Inflammatory macrophage (primary cell): Measurements from ENCODE around the gene JUP.

Experiments used
- DNase-seq, 2 donors: peaks; one replicate each; pipeline ENCODE4 v3.0.0-alpha.2; 2020 to 2022

The JUP gene

DNA sequence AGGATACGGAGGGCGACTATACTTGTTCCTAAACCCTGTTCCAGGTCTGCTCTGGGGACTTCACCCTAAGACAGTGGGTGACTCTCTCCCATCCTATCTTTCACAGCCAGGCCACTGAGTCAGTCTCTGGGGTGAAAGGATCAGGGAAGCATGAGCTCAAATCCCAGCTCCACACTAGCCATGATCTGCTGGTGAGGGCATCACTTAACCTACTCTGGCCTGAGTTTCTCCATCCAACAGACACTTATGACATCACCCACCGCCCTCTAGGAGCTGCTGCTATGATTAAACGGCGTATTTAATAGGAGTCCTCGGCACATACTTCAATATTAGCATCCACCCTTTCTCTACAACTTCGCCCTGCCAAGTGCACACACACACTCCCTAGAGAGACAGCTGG is 64.3 kb downstream of the JUP start:
- no peak for DNase-seq

DNA sequence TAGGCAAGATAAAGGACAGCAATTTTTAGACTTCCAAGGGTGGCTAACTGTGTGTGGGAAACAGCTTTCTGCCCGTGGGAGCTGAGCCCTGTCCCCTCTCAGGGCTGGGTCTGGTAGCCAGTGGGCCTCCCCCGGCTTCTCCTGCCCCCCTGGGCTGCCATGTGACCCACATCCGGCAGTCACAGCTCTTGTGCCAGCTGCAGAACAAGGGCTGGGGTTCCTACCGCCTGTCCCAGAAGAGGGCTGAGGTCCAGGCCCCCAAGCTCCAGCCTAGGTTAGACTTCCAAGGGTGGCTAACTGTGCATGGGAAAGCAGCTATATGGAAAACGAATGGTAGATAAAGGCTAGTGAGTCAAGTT is 68.2 kb downstream of the JUP start:
- DNase-seq: no peak

DNA sequence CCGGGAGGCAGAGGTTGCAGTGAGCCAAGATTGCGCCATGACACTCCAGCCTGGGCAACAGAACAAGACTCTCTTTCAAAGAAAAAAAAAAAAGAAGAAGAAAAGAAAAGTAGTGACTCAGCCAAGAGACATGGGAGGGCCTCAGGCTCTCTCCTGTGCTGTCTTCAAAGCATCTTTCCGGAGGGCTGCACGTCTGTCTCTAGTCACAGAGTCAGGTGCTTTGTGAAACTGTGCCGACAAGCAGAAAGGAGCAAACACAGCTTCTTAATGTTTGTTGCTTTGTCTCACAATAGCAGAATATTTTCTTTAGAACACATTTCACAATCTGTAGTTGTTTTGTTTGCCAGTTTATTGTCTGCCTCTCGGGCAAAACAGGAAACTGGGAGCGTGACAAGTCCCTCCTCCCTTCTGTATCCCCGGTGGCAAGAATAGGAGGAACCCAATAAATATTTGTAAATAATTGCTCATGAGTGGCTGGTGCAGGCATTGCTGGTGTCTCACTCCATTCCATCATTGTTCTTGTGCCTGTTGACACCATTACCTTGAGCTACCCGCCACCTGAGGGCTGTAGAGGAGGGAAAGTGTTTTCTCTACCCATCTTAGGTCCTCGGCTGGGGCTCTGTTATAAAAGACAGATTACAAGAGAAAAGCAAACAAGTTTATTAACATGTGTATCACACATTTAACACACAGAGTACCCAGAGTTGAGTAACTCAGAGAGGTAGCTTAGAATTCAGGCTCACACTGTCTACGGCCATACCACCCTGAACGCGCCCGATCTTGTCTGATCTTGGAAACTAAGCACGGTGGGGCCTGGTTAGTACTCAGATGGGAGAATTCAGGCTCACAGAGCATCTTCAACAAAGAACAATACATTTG is 68.9 kb downstream of the JUP start:
- peak; percentile 75 to 78 for DNase-seq

DNA sequence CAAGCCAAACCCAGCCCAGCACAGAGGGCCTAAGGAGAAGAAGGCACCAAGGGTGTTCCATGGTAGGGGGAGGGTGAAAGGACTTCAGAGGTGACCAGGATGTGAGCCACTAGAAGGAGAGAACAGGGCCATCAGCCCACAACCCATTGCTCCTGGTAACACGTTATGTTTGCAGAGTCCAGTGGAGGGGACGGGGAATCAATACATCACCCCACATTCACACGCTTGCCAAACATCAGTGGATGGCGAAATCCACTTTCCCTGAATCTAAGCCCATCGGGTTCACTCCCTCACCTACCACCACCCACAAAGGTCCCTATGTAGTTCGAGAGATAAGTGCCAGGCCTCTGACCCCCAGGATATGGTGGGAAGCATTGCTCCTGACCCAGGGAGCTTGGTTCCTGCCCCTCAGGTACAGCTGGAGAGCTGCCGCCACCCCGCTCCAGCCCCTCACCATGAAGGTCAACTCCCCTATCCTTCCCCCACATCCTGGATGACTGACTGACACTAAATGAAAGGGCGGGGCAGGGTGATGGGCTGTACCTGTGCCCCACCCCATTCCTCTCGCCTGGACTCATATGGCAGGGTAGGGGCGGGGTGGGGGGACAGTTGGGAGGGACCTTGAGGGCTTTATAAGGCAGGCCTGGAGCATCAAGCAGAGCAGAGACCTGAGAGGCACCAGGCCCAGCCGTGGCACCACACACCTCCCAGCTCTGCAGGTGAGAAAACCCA is 74.7 kb downstream of the JUP start, which contains the start of gene GAST:
TSS of gene GAST (plus strand) at position 663 of the 732 bp plus-strand sequence. CDS start 3,106 bp downstream, outside the sequence.
- DNase-seq: no peak

DNA sequence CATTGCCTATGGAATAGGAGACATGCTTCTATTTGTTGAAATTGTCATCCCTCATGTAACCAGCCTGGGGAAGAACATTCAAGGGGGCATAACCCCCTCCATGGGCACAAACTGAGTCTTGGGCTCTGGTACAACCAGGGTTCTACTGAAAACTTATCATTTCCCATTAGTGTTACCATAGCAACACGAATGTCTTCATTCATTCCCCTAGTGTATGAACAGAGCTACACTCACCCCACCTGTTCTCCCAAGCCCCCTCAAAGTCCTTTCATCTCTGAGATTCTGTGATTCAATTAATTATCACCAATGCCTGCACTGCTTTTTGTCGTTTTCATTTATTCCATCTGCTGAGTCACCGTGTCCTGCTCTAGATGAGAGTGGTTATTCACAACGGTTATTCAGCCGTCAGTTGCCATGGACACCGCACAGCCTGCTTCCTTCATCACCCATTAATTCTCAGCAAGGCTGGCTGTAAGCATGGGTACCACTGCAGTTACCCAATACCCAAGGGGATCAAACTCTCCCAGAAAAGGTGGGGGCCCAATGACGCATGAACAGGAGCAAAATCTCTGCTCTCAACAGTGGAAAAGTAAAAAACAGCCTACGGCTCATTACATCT is 75.9 kb downstream of the JUP start:
- DNase-seq: no peak

DNA sequence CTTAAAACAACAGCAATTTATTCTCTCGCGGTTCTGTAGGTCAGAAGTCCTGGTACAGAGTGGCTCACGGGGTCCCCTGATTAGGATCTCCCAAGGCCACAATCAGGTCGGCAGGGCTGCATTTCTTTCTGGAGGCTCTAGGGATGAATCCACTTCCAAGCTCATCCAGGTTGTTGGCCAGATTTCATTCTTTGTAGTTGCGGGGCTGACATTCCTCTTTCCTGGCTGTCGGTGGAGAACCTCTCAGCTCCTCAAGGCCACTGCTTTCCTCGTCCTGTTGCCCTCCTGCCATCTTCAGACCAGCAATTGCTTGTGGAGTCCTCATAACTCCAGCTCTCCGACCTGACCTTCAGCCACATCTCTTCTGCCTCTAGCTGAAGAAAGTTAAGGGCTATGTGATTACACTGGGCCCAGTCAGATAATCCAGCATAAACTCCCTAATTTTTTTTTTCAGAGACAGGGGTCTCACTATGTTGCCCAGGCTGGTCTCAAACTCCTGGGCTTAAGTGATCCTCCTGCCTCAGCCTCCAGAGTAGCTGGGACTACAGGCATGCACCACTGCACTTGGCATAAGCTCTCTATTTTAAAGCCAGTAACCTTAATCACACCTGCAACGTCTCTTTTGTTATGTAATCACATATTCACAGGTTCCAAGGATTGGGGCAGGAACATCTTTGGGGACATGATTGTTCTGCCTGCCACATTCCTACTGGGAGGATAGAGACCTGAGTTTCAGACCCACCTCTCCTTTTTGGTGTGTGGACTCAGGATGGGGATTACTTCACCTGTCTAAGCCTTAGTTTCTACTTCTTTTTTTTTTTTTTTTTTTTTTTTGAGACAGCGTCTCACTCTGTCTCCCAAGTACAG is 78.5 kb downstream of the JUP start:
- no peak for DNase-seq

DNA sequence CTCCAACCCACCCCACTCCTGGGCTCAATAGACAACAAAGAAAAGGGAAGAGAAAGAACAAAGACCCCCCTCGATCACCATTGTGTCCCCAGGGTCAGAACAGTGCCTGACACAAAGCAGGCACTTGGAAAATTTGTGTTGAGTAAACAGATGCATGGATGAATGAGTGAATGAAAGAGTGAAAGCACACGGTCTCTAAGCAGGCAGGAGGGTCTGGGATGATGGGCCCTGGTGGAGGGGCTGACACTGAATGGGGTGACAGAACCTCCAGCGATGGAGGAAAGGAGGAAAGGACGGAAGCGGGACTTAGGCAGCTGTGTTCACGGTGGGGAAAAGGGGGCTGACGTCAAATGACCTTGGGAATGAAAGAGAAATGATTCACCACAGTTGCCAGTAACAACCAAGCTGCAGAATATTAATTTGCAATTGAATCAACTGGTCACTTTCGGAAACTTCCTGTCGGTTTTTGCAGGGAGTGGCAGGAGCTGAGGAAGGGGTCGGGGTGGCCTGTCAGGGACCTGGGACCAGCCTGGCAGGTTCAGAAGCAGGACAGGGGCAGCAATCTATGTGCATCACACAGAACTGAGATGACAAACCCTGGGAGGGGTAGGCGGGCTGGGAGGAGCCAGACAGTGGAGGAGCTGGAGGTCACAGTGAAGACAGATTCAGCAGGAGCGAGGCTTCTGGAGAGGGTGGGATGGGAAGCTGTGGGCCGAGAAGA is 81.1 kb downstream of the JUP start:
- DNase-seq: no peak
